ENCODE results near the gene LAMA3.

The LAMA3 gene

DNA sequence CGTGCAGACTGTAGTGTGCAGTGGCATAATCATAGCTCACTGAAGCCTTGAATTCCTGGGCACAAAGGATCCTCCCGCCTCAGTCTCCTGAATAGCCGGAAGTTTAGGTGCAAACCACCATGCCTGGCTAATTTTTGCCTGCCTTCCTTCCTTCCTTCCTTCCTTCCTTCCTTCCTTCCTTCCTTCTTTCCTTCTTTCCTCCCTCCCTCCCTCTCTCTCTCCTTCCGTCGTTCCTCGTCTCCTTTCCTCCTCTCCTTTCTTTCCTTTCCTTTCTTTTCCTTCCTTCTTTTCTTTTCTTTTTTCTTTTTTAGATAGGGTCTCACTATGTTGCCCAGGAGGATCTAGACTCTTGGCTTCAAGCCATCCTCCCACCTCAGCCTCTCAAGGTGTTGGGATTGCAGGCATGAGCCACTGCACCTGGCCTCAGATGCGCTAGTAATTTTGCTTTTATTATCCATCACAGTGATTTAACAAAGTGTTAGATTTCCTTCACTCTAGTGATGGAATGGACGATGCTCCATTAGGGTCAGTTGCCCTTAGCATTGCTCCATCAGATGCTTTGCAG lies 20.0 kb upstream of the LAMA3 start:
- DNase-seq, result no peak

DNA sequence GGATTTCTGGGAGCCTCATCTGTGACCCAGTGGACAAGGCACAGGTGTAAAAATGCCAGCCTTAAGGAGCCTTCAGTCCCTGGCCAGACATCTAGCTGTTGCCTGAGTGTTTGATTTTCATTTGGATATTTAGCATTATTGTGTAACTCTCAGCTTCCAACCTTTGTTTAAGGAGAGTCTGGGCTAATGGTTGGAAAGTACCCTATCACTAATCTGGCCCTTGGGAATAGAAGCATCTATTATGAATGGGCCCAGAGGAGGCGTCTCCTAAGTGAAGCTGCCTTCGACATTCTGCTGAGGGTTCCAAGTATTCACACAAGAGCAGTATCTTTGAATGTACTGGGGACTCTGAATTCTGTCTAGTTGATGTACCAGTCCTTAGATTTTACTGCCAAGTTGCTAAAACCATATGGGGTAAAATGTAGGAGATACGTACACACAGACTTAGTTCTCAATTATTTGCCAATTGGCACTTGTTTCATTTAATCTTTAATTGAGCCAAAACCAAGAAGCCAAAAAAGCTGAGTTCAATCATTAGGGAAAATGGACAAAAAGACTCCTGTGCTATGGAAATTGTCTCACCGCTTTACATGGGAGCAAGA lies 19.3 kb upstream of the LAMA3 start:
- DNase-seq, result no peak

DNA sequence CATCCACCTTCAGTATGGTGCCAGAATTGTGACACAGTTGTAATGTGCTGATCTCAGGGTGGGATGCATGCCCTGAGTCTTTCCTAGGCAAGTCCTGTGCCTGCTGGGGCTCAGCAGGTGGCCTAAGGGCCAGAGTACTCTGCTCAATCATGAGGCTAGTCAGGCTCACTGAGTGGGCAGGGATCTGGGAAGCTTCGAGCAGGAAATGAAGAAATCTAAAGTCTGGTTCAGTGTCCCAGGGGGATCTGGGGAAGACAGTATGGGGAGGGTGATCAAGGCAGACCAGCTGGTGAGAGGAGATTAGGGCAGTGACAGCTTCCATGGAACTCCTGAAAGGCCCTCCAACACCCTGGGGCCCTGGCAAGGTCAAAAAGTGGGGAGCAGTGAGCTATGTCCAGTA lies 17.7 kb upstream of the LAMA3 start:
- no peak for DNase-seq

DNA sequence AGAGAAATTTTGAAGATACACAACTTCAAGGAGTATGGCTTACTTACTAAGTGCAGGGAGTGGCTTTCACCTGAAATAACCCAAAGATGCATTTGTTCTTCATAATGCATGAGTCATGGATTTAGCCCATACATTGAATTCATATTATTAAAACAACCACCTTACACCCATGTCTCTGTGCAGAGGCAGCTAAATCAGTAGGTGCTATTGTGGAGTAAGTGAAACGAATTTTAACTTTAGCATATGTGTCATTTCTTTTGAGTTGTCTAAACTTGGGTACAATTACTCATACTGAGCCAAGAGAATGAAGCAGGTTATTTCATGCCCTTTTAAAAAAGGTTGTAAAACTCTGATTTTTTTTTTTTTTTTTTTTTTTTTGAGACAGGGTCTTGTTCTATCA lies 15.5 kb upstream of the LAMA3 start:
- DNase-seq, result no peak

DNA sequence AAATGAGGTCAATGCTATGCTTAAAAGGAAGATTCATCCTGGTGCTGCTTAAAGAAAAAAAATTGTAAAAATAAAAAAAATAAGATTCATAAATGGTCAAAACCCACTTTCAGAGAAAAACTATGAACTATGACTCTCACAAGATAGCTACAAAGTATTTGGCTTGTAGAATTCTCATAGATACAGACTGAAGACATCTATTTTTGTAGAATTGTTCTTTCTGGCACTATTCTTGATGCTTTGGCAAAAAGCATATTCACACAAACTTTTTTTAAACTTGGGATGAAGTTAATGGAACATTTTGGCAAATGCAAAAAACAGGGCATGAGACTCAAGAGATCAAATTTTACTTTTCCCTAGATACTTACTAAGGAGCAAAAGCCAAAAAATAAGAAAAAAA lies 14.0 kb upstream of the LAMA3 start:
- DNase-seq, result no peak

DNA sequence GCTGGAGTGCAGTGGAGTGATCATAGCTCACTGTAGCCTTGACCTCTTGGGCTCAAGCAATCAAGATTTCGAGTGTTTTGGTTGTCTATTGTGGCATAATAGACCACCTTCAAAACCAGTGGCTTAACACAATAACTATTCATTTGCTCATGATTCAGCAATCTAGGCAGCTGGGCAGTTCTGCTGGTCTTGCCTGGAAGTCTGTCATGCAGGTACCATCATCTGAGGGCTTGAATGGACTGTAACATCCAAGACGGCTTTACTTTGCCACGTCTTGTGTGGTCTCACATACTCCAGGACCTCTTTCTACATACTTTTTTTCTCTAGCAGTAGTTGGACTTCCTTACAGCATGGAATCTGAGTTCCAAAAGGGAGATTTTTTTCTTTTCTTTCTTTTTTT lies 13.4 kb upstream of the LAMA3 start:
- DNase-seq, result no peak

DNA sequence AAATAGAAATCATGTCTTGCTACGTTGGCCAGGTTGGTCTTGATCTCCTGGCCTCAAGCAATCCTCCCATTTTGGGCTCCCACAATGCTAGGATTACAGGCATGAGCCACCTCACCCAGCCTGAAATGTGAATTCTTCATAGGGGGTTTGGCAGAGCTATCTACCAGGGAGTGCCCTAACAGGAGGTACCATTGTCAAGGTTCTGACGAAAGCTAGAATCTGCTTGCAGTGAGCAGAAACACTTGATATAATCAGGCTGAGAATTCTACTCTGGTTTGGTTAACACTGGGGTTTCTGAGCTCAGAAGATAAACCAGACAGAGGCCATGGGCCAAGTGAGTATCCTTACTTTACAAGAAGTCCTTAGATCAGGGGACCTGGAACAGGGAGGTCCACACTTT lies 7.2 kb upstream of the LAMA3 start:
- DNase-seq, result no peak

DNA sequence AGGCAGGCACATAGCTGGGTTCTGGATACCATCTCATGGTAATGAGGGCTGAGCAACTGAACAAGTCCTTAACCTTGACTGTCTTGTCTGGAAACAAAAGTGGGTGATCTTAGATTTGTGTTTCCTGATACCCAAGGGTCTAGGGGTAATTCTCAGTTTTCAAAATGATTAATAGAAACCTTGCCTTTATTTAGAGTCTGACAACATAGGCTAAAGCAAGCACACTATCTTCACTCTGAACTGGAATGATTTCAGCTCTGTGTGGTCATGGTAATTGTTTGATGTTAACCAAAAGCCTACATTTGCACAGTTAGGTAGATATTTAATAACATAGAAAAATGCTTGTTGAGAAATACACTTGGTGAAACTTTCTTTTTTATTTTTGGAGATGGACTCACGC lies 6.8 kb upstream of the LAMA3 start:
- DNase-seq, result no peak

DNA sequence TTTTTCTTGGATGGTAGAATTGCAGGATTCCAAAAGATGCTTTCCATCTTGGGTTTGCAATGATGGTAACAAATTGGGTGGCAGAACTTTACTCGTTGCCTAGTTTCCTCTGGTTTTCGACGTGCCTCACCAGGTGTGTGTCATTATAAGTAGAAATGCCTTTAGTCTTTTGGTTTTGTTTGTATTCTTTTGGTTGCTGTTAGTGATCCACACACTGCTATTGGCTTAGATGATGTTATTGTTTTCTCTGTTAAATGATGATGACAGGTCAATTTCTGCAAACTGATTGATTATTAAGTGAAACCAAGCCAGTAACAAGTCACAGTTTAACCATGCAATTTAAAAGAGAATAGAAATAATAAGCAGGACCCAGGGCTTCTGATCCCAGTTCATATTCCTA lies 6.1 kb upstream of the LAMA3 start:
- no peak for DNase-seq

DNA sequence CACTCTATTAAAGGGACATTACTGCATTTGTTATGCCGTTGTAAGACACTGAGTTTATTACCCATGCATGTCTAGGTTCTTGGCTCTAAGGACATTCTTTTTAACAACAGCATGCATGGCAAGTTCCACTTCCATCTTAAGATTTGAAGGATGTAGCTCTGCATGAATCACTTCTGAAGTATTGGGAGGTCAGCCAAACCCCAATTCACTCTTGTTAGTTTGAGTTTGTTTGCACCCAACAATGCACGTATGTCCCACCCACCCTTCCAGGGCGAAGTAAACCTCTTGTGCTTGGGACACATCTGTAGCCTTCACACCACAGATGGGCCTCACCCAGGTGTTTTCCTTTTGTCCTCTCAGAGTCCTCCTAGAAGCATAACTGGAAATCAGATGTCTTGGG lies 5.6 kb upstream of the LAMA3 start:
- DNase-seq, result no peak

DNA sequence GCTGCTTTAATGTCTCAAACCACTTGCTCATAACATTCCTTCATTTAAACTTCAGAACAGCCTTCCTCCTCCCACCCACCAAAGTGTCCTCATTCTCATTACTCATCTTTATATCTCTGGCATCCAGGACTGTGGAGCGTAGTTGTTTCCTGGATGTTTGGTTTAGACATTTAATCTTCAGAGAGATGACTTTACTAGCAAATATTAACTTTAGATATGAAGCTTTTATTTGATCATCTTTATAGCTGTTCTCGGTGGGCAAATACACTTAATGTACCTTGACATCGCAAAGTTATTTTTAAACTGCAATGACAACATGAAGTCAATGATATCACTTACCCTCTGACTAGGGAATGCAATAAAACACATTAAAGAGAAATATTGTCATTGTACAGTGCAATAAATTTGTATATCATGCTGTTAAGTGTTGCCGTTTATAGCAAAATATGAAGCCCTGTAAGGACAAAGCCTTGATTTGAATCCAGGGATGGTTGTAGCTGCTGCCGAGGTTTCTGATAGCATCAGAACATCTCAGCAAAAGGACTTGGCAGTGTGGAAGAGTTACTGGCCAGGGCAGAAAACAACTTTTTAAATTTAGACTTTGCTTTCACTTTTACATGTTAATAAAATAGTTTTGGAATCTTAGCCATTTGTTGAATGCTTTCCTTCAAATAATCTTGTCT lies 4.6 kb upstream of the LAMA3 start:
- DNase-seq, result no peak

DNA sequence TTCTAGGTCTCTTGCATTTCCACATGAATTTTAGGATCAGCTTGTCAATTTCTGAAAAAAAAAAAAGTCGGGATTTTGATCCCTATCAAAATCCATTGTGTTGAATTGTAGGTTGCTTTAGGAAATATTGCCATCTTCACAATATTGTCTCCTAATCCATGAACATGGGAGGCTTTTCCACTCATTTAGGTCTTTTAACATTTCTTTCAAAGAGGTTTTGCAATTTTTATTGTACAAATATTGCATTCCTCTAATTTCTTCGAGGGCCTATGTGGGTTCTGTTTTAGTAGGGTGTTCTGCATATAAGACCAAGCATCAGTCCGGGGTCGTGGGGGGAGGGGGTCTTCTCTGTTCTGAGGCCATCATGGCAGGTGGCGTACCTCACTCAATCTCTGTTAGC lies 725 bp upstream of the LAMA3 start:
- DNase-seq, result no peak

DNA sequence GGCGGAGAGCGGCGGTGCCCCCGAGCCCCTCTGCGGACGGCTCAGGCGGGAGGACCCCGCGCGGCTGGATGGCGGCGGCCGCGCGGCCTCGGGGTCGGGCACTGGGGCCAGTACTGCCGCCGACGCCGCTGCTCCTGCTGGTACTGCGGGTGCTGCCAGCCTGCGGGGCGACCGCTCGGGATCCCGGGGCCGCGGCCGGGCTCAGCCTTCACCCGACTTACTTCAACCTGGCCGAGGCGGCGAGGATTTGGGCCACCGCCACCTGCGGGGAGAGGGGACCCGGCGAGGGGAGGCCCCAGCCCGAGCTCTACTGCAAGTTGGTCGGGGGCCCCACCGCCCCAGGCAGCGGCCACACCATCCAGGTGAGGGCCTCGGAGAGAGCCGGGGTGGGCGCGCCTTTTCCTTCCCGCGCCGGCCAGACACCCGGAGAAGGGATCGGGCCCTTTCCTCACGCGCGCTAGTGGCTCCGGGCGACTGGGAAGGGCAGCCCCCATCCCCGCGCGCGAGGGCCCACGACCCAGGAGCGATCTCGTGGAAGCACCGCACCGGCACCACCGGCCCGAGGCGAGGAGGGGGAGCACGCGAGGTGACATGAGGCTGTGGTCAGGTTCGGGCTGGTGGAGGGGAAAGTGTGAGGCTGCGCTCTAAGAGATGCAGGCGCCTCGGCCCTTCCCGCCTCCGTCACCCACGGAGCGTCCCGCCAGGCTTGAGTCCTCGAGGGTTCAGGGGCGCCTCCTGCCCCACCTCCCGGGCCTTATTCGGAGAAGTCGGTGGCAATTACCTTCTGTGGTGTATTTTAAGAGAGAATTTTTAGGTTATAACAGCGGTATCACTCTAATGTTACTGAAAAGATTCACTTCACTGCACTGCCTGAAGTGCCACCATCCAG lies 607 bp downstream of the LAMA3 start:
- no peak for DNase-seq

DNA sequence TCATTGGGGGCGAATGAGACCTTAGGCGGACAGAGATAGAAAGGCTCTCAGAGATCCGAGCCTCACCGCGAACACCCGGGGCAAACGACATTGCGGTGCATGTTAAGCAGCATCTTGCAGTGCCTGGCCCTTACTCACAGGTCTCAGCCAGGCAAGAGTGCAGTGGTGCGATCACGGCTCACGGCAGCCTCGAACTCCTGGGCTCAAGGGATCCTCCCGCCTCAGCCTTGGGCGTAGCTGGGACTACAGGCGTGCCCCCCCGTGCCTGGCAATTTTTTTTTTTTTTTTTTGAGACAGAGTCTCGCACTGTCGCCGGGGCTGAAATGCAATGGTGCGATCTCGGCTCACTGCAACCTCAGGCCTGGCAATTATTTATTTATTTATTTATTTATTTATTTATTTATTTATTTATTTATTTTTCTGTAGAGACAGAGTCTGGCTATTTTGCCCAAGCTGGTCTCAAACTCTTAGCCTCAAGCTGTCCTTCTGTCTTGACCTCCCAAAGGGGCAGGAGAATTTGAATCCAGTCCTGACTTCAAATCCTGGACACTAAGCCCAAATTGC lies 1.3 kb downstream of the LAMA3 start:
- no peak for DNase-seq

DNA sequence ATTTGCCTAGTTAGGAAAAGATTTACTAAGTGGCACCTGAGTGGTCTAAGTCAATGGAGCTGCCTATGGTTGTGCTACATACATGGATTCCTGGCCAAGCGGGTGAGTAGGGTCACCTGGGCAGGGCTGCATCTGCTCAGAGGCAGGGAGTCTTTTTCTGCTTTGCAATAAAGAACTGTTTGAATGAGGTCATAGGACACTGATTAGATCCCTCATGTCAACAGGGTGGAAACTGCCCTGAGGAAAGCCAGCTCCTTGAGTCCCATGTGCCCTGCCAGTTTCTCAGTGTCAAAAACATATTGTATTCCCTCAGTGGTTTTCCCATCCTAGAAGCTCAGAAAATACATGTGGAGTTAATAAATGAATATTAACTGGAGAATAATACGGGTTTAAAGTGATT lies 4.6 kb downstream of the LAMA3 start:
- no peak for DNase-seq

DNA sequence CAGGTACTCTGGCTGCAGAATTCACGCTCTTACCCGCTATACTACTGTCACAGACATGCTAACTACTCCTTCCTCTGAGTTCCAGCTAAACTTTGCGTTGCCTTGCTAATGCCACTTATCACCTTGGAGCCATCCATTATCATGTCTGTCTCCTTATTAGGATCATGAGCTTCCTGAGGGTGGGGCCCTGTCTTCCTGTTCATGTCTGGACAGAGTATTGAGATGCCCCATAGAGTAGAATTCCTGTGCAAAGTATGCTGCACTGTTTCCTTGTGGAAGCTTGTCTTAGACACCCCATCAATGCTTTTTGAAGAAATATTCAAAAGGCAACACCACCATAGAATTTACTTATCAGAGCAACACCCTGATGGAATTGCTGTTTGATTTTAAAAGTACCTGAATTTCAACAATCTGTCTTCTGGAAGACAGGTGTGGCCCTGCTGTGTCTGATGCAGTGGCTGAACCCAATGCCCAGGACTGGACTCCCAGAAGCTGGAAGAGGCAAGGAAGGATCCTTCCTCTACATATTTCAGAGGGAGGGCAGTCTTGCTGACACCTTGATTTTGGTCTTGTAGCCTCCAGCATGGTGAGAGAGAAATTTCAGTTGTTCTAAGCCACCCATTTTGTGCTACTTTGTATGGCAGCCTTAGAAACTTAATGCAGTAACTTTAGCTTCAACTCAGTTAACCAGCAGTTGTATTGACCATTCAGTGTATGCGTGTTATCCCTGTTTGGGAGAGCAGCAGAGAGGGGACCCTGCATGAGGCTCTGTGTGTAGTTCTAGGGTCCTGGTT lies 5.6 kb downstream of the LAMA3 start:
- DNase-seq, result no peak

DNA sequence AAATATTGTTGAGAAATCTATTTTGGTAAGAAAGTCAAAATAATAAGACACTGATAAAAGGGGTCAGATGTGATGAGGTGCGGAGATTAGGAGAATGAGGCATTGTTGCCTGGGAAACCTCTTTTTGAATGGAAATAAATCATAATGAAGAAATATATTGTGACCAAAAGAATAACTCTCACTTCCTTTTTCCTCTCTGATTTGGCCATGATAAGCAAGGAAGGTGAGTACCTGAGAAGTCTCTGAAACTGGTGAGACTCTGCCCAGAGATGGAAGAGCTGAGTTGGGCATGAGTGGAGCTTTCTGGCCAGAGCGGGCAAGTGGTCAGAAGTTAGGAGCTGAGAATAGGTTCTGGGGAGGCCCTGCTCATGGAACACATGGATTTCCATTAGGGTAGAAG lies 11.8 kb downstream of the LAMA3 start:
- no peak for DNase-seq

DNA sequence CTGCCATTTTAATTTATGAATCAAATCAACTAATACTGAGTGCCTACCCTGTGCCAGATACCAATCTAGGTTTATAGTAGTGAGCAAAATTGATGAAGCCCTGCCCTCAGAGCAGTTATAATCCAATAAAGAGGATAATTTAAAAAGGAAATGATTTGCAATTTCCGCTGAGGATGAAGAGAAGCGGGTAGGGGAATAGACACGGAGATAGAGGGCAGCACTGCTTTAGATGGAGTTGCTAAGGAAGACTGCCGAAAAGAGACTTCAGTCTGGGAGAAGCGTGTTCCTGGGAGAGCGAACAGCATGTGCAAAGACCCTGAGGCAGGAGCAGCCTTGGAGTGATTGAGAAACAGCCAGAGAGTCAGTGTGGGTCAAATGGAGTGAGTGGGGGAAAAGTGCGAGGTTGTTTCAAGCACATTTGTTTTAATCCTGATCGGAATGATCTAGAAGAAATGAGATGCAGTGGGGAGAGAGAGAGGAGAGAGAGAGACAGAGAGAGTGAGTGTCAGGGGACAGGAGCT lies 12.4 kb downstream of the LAMA3 start:
- DNase-seq, result no peak

DNA sequence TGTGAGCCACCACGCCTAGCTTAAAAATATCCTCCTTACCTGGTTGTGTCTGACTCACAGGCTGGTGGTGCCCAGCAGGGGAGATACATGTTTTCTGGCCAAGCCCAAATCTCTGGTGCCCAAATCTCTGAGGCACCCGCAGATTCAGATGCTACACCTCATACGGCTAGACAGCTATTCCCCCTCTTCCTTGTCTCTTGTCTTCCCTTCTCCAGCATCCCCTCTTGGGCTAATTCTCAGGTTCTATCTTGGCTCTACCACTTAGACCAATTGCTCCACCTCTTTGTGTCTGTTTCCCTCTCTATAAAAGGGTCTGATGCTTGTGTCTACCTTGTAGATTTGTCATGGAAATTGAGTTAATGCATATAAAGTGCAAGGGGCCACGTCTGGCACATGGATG lies 13.4 kb downstream of the LAMA3 start:
- DNase-seq, result no peak

DNA sequence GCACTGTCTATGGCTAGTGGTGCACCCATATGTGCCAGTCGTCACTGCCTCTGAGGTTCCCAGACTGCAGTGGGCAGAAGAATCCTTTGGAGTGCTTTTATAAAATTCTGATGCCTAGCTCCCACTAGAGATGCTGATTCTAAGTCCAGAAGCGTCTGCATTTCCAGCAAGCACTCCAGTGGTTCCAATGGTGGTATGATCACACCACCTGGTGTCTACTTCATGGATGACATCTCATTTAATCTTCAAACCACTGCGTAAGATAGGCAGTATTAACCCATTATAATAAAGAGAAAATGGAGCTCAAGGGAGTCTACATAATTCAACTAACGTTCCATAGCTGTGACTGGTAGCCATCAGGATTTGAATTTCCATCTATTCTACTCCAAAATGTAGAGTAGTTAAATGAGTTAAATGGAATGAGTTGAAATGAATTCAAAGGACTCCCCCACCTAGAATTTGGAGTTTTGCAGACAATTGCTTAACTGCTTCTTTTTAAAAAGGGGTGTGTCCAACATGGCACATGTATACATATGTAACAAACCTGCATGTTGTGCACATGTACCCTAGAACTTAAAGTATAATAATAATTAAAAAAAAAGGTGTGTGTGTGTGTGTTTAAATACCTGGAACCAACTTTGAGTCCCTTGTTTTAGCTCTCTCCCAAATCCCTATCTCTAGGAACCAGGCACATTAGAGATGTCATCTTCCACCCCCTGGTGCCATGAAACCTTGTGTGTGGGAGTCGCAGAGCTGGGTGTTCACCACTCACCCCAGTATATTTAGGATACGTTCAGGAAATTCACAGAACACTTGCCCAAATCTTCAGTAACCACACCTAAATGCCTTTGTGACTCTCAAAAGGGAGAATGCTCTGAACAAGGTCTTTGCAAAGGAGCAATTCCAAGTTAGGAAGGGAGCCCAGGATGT lies 14.1 kb downstream of the LAMA3 start:
- peak; percentile 20 to 29 for DNase-seq

DNA sequence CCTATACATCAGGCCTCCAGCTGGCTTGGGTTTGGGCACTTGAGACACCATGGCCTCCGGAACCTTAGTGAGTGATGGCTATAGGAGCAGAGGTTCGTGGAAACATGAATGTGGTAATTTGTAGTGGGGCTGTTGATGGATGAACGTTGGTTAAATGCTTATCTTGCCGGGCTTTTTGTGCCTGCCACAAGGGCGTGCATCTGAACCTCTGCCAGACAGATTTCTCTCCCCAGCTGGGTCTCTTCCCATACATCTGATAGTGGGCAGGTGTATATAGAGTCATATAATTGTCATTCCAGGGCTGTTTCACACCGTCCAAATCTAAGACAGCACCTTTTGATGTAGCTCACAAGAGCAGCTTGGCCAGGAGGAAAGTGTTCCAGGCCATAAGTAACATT lies 14.7 kb downstream of the LAMA3 start:
- no peak for DNase-seq

Data from AML-193 (cell line).